ENCODE measurements around the gene MINDY3.
"Not testable (repeated sequence)": the region's sequence is repeated elsewhere in the genome, so short reads cannot be mapped to it uniquely, and the experiment has no call there.

MINDY3 gene

DNA sequence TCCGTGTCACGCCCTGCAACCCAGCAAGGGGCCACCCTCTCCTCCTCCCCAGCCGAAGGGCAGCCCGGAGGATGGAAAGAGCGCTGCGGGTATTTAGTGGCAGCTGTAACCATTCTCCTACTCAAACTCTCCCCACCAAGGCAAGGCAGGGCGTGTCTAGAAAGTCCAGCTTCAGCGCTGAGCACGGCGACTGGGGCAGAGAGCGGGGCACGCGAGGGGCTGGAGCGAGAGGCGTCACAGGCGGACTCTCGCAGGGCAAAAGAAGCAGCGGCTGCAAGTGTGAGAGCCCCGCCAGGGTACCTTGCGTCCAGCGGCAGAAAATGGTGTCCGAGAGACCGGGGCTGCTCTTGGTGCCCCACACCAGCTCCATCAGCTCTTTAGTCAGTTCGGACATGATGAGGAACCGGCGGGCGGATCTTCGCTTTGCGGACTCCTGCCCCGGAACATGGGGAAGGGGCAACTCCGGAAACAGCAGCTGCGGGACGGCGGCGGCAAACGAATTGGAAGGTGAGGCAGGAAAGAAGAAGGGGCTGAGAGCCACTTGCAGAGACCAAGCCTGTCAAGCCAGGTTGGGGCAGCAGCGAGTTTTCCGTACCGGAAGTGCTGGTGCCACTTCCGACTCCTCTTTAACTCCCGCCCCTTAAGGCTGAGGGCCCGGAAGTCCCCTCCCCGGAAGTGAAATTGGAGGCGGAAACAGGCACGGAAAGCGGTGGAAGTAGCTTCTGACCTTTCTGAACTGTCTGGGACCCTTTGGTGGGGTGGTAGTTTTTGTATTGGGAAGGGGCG is at the start of gene MINDY3:
Gene MINDY3, minus strand, starts transcription at position 602 of the 786 bp plus-strand sequence. Its CDS starts 208 bp downstream, at position 394.
- peak; percentile 71 to 77 for DNase-seq

DNA sequence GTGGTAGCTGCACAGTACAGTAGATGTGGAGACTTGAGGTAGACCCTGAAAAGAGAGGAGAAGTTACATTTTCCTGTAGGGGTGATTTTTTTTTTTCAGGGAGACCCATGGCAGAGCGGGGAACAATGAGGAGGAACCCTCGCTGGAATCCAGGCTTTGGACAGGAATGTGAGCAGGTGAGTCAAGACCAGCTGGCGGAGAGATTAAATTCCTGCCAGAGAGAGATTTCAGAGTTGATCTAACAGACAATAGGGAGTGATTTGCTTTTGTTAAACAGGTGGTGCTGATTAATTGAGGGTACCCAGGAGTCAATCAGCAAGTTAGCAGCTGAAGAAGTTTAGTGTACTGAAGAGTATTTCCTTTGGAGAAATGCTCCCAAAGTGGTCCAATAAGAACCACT is 41.6 kb upstream of the MINDY3 start:
- no peak for DNase-seq

DNA sequence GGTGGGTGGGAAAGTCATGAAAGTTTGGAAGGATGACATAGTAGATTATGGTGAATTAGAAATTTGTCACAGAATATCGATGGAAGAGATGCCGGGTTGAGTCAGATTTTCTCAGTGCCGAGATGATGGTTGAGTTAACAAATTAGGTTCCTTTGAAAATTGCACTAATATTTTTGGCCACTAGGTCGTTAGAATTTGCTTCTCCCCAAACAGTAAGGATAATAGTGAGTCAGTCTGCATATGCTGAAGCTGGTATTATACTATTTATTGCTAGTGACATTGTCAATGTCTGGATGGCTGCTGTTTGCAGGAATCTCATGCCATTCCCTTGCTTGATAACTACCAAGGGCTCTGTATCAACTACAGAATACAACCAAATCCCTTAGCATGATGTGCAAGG is 37.7 kb upstream of the MINDY3 start:
- DNase-seq: peak in 1 of 2 donors; percentile 20

DNA sequence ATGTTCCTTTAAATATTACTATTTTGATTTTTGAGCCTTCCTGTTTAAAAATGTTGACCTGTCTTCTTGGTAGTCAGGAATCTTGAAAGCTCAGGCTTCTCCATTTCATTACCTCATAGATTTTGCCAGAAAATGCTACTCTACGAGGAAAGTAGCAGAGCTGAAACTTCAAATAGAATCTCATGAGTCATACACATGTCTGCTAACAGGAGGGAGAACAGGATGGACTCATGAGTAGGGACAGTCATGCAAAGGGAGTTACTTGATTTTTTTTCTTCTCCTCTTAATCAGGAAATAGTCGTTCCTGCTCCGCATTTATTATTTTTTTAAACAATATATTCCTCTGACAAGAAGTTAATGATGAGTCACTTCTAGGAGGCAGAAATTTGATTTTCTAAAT is 37.0 kb upstream of the MINDY3 start:
- DNase-seq: no peak

DNA sequence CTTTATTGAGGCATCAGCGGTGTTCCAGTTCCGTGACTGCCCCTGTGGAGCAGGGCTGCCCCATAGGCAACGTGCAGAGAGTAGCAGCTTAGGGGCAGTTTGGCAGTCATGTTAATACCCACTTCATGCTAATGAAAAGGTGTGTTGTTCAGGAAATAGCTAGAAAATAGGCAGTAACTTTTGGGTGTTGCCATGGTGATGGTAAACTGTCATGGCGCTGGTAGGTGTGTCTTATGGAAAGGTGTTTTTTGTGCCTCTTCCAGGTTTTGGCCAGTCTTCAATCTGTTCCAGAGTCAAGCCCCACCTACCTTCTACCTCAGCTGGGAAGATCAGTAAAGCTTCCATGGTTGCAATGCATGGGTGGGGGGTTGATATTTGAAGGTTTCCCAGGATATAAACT is 36.3 kb upstream of the MINDY3 start:
- DNase-seq: no peak

DNA sequence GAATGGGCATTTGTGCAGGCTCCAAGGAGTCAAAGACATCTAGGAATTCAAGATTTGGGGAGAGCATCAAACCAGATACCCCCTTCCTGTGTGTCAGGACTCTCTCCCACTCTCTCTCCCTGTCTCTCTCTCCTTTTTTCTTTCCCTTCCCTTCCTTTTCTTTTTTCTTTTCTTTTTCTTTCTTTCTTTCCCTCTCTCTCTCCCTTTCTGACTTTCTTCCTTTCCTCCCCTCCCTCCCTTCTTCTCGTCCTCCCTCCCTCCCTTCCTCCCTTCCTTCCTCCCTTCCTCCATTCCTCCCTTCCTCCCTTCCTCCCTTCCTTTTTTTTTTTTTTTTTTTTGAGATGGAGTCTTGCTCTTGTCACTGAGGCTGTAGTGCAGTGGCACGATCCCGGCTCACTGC is 24.1 kb upstream of the MINDY3 start:
- no peak for DNase-seq

DNA sequence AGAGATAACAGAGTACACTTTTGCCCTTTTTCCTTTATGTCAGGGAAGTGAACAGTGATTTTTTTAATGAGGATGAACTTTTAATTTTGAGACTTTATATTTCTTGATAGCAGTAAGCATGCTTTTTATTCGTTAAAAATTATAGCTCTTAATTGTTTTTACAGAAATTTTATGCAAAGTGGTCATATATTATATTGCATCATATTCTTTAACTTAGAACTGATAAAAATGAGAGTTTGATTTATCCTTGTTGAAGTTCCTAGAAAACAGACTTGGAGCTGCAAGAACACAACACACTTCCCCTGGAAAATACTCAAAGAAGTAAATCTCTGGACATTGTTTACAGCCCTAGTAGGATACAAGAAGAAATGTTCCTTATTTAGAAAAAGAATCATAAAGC is 21.2 kb upstream of the MINDY3 start:
- no peak for DNase-seq

DNA sequence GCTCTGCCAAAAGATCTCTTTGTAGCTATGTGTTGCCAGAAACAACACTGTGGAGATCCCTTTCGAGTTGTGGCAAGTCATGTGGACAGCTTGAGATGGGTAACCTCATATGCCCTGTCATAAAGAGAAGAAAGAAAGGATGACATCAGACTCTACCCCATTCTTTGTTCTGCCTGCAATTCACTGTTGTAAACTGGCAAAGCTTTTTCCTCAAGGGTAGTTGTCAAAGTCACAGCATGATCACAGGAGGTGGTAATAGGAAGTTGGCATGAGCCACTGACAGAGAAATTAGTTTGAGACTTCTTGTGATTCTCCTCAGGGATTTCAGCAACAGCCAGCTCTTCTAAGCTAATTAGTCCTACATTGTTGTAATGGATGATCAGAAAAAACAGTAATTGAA is 19.4 kb upstream of the MINDY3 start:
- DNase-seq: peak; percentile 7 to 57

DNA sequence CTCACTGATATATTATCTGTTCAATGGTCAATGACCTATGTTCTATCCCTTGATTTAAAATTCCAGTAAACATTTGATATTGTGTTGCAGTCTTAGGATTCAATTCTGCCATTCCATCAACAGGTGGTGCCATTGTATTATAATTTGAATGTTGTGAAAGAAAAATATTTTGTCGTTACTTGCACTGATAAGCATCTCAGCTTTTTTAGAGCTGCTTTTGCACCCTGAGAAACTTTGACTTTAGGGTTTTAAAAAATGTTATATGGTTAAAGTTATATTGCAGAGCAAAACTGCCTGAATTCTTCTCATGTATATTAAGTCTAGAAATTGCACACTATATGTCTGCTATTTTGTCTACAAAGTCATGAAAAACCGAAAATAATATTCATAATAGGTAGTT is 18.8 kb upstream of the MINDY3 start:
- DNase-seq: peak; percentile 34 to 52

DNA sequence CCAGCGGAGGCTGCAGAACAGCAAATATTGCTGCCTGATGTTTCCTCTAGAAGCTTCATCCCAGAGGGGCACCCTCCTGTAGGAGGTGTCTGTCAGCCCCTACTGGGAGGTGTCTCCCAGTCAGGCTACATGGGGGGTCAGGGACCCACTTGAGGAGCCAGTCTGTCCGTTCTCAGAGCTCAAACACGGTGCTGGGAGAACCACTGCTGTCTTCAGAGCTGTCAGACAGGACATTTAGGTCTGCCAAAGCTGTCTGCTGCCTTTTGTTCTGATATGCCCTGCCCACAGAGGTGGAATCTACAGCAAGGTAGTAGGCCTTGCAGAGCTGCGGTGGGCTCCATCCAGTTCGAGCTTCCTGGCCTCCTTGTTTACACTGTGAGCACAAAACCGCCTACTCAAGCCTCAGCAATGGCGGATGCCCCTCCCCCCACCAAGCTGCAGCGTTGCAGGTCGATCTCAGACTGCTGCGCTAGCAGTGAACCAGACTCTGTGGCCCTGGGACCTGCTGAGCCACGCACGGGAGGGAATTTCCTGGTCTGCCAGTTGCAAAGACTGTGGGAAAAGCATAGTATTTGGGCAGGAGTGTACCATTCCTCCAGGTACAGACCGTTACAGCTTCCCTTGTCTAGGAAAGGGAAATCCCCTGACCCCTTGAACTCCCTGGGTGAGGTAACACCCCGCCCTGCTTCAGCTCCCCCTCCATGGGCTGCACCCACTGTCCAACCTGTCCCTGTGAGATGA is 17.7 kb upstream of the MINDY3 start:
- no peak for DNase-seq

DNA sequence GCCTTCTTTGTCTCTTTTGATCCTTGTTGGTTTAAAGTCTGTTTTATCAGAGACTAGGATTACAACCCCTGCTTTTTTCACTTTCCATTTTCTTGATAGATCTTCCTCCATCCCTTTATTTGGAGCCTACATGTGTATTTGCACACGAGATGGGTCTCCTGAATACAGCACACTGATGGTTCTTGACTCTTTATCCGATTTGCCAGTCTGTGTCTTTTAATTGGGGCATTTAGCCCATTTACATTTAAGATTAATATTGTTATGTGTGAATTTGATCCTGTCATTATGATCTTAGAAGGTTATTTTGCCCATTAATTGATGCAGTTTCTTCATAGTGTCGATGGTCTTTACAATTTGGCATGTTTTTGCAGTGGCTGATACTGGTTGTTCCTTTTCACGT is 16.0 kb upstream of the MINDY3 start:
- DNase-seq: not testable (repeated sequence)

DNA sequence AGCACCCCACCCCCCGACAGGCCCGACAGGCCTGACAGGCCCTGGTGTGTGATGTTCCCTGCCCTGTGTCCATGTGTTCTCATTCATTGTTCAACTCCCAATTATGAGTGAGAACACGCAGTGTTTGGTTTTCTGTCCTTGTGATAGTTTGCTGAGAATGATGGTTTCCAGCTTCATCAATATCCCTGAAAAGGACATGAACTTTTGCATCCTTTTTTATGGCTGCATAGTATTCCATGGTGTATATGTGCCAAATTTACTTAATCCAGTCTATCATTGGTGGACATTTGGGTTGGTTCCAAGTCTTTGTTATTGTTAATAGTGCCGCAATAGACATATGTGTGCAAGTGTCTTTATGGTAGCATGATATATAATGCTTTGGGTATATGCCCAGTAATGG is 12.3 kb upstream of the MINDY3 start:
- not testable (repeated sequence) for DNase-seq

DNA sequence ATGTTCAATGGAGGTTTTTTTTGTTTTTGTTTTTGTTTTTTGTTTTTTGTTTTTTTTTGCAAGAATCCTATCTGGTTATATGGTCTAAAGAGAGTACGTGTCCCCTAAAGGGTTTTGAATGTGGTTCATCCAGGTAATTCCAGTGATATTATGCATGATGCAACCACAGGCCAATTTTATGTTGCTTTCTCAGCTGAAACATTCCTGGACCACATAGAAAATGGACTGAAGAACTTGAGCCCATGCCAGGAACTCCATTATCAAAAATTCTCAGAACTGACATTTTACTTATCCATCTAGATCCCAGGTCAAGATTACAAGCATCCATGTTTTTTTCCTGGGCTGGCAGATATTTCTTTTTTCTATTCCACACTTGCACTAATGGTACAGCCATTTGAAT is 11.5 kb upstream of the MINDY3 start:
- DNase-seq: no peak

DNA sequence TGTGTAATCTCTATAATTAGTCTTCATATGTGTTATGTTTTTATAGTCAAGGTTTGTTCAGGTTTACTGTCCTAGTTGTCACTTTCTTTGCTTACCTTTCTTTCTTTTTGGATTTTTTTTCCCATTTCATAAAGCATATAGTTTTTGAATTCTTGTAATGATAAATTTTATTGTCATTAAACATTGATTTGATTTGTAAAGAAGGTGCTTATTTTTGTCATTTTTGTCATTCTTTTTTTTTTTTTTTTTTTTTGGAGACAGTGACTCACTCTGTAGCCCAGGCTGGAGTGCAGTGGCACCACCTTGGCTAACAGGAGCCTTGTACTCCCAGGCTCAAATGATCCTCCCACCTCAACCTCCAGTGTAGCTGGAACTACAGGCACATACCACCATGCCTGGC is 9.6 kb upstream of the MINDY3 start:
- DNase-seq: no peak

DNA sequence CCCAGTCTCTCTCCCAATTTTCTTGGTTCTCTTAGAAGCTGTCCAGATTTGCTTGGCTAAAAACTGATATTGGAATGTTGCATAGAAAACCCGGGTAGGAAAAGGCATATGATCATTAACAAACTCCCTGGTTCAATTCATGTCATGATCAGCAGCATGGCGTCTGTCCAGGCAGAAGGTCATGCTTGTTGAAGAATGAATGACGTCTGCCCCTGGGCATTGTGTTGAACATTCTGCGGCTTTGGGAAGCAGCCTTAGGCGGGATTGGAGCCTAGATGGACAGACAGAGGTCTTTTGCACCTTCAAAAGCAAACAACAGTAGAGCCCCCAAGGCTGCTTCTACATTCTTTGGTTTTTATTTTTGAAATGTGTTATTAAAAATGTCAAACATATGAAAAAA is 7.7 kb upstream of the MINDY3 start:
- DNase-seq: no peak

DNA sequence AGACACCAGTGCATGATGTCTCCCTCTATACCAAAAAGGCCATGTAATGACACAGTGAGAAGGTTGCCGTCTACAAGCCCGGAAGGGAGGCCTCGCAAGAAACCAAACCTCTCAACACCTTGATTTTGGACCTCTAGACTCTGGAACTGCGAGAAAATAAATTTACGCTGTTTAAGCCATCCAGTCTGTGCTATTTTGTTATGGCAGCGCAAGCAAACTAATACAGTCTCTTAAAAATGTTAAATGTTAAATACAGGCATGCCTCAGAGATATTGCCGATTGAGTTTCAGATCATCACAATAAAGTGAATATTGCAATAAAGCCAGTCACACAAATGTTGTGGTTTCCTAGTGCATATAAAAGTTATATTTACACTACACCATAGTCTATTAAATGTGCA is 5.0 kb upstream of the MINDY3 start:
- DNase-seq: no peak

DNA sequence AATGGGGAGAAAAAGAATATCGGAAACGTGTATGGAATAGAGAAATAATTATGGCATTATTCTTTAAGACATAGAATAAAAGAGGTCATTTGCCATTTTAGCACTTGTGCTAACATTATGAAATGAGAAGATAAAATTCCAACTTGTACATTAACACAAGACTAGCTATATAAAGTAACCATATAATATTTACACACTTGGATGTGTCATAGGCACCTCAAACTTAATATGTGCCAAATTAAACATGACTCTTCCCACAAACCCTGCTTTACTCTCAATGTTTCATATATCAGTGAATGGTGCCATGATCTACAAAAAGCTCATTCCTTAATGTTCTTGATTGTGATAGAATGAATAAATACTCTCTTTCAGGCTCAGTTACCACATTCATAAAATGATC is 4.1 kb upstream of the MINDY3 start:
- DNase-seq: no peak

DNA sequence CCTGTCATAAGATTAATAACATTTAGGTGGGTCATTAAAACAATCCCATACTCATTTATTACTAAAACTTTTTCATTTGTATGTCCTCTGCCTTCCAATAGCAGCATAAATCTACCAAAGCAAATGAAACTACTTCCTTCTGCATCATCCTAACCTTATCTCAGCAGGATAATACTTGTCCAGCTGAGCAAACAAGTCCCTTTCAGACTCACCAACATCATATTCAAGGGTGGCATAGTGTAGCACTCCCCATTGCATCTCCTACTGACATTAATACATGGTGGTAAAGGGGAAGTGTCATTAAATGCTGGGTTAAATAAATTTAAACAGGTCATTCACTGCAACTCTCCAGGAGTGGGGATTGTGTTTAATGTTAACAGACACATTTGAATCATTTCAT is 3.4 kb upstream of the MINDY3 start:
- DNase-seq: no peak

DNA sequence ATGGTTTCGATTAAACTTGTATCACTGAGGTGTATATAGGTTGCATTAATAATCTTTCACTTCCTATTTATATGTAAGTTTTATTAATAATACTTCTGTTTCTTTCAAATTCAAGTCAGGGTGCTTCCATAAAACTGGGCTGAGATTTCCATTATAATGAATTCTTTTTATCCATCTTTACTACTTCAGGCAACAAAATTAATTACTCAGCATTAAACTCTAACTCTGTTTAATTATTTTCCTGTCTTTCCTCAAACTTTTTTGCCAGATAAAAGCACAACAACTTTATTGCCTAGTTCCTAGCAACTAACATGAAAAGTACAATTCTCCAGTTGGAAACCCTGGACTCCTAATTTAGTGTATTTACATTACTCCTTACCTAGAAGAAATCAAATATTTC is 3.0 kb upstream of the MINDY3 start:
- DNase-seq: no peak

DNA sequence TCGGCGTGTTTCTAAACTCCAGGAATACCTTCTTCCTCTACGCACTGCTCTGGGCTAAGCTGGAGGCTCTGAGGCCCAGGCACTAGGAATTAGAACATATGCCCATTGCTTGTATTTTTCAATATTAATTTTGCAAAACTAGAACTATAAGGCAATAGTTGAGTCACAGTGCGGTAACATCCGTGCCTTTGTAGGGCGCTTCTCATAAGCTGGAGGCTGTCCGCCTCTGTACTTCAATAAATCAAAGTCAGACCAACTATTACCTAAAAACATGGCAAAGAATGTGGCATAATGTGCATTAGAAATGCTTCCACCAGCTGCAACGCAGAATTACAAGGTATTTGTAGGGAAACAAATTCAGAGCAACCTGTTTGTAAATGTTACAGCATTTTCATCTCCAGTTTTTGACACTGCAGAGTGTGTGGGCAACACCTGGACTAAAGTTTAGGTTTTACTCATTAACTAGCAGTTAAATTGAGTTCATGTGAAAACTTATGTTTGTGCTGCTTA is 440 bp upstream of the MINDY3 start:
- no peak for DNase-seq

DNA sequence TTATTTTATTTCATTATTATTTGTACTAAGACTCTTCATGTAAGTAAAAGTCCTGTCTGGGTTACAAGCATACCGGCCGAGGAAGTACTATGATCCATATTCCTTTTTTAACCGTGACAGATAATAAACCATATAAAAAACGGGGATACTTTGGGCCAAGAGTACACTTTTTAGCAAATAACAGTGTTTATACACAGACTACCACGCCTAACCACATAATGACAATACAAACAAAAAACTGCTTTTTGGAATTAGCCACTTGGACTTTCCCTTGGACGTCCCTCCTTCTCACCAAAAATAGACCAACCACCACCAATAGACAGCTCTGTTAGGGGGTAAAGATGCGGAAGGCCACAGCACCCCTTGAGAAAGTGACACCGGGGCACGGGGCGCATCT is 800 bp downstream of the MINDY3 start:
- peak; percentile 67 to 85 for DNase-seq

DNA sequence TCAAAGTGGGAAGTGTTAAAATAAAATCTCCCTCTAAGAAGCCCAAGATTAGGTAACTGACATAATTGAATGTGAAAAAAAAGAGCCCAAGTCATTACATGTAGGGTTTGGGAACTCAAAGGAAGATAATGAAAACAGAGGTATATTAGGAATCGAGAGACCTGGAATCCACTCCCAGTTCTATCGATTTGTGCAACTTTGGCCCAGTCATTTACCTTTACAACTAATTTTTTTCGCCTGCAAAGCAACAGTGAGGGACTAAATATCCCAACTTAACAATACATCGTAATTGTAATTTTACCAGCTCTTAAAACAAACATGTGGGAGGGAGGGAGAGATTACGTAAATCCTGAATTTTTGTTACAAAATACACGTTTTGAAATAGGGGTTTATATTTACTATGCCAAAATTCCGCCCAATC is 1.4 kb downstream of the MINDY3 start:
- DNase-seq: peak; percentile 82 to 94

DNA sequence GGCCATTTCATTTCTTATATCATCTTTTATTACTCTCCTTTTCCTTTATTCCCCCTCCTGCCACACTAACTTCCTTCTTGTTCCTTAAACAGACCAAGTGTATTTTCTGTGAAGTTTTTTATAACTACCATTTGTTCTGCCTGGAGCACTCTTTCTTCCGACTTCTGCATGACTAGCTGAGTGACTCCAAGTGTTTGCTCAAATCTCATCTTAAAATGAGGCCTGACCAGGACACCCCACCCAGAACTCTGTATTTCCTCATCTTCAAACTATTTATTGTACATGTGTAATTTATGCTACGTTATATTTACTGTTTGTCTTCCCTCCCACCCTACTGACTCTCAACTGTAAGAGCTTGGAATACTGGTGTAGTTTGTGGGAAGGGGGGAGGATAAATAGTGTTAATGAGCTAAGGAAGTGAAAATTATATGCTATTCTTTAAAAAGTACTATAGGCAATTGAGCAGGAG is 3.2 kb downstream of the MINDY3 start:
- no peak for DNase-seq

Data from inflammatory macrophage treated with lipopolysaccharide for 1 hour (primary cell).